ENCODE measurements around the gene PPP6R3. TPM values are rescaled to one million over a fixed set of nuclear protein-coding genes. Genes with fewer than 3 reads are reported as not detected.

The PPP6R3 gene
- total and polyA plus RNA-seq, 2 experiments from 2014 or later, result 31.5 to 108 TPM

DNA sequence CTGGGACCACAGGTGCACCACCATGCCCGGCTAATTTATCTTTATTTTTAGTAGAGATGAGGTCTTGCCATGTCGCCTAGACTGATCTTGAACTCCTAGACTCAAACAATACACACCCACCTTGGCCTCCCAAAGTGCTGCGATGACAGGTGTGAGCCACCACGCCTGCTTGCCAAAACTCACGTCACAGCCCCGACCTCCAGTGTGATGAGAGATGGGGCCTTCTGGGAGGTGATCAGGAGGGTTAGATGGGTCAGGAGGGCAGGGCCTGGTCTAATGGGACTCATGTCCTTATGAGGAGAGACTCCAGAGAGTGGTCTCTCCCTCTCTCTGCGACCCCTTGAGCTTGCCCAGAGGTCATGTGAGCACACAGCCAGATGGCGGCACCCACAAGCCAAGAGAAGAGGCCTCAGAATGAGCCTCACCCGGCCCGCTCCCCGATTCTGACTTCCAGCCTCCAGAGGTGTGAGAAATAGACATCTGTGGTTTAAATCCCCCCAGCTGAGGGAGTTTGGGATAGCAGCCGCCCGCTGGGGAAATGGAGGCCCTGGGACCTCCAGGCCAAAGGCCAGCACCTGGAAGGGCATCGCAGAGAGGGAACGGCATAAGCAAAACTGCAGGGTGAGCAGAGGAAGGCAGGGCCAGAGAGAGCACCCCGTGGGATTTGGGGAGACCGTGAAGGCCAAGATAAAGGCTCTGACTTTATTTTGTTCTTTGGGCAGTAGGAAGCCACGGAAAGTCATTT lies 199.7 kb downstream of the PPP6R3 start:
- Histone ChIP-seq H3K9me2 (replicated peaks; ENCODE audit: insufficient read depth) (no peaks in the 10 kb centered on the region), H3K9me3 (ENCODE audit: low read depth) (no peaks in the 10 kb centered on the region), H3K4me3 (no peak overlapping the region), H2AFZ (no peak overlapping the region), H3K36me3 (replicated peaks; ENCODE audit: insufficient read depth, low read depth) (no peaks in the 10 kb centered on the region), H3K27me3 (no peaks in the 10 kb centered on the region), H3K79me2 (no peaks in the 10 kb centered on the region), H4K20me1 (ENCODE audit: insufficient read depth, poor library complexity, severe bottlenecking) (no peaks in the 10 kb centered on the region), H3K4me1 (ENCODE audit: insufficient read depth) (peaks cover 9% of the 10 kb centered on the region), H3K4me2 (no peak overlapping the region), H3K27ac (no peak overlapping the region)
- TF ChIP-seq EZH2 (IDR thresholded peaks at IDR 0.05; ENCODE audit: borderline replicate concordance), result no peak
- TF ChIP-seq, protein P1, sequence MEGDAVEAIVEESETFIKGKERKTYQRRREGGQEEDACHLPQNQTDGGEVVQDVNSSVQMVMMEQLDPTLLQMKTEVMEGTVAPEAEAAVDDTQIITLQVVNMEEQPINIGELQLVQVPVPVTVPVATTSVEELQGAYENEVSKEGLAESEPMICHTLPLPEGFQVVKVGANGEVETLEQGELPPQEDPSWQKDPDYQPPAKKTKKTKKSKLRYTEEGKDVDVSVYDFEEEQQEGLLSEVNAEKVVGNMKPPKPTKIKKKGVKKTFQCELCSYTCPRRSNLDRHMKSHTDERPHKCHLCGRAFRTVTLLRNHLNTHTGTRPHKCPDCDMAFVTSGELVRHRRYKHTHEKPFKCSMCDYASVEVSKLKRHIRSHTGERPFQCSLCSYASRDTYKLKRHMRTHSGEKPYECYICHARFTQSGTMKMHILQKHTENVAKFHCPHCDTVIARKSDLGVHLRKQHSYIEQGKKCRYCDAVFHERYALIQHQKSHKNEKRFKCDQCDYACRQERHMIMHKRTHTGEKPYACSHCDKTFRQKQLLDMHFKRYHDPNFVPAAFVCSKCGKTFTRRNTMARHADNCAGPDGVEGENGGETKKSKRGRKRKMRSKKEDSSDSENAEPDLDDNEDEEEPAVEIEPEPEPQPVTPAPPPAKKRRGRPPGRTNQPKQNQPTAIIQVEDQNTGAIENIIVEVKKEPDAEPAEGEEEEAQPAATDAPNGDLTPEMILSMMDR (IDR thresholded peaks at IDR 0.05; ENCODE audit: poor library complexity), result no peak
- no peak for TF ChIP-seq EZH2phosphoT487 (IDR thresholded peaks at IDR 0.05; ENCODE audit: low read depth, severe bottlenecking, unreplicated experiment)
- 91% methylated on average over 18 of the region's 18 CpGs for WGBS (ENCODE audit: low lambda C conversion rate, missing lambda C conversion rate)
- DNase-seq (ENCODE audit: low spot score), result no peak

DNA sequence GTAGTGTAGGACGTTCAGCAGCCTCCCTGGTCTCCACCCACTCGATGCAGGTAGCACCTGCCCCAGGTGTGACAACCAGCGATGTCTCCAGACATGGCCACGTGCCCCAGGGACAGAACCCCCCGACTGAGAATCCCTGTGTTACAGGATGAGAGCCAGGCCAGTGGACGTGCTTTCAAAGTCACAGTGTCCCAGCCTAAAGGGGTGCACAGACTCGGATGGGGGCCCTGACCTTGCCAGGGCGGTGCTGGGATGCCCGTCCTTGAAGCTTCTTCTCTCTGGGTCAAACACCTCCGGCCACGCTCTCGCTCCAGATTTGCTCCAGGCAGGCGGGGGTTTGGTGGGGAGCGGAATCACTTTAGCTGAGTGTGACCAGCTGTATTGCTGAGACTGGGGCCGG lies 200.5 kb downstream of the PPP6R3 start:
- H4K20me1 ChIP-seq (ENCODE audit: insufficient read depth, poor library complexity, severe bottlenecking), result no peaks in the 10 kb centered on the region
- WGBS (ENCODE audit: low lambda C conversion rate, missing lambda C conversion rate), result 86% methylated on average over 15 of the region's 15 CpGs

DNA sequence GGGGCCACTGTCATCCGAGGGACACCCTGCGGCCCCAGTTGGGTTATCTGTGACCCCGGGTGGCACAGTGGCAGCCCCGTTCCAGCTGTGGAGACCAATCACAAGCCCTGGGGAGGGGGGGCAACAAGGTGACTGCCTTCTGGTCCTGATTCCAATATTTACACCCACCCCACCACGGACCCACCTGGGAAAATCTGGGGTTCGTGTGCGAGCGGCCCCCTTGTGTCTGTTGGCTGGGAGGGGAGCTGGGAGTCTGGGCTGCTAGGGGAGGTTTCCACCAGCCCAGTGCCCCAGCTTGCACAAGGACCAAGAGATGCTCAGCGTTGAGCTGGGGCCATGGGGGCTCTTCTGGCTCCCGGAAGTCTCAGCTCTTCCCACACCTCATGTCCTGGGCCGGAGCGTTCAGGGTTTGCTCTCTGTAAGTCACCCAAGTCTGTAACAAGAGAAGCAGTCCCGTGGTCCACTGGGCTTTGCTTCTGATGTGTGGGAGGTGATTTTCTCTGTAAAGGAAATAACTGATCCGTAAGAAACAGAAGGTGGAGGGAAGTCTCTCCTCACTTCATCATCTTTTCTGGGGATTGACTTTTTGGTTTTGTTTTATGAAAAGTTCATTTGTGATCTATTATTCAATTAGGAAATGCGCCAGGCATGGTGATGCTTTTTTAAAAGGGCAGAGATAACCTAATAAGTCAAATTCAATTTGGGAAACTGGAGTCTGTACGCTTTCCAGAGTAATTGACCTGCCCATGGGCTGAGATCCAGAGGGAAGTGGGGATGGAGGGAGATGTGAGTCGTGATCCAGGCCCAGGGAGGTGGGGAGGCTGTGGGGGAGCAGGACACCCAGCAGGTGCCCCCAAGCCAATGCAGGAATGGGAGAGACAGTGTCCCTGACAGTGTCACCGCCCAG lies 201.4 kb downstream of the PPP6R3 start:
- Histone ChIP-seq H4K20me1 (ENCODE audit: insufficient read depth, poor library complexity, severe bottlenecking) (no peaks in the 10 kb centered on the region), H3K4me2 (no peak overlapping the region), H3K9me2 (replicated peaks; ENCODE audit: insufficient read depth) (no peaks in the 10 kb centered on the region), H3K36me3 (replicated peaks; ENCODE audit: insufficient read depth, low read depth) (no peaks in the 10 kb centered on the region), H3K79me2 (no peaks in the 10 kb centered on the region), H2AFZ (no peak overlapping the region), H3K4me3 (no peak overlapping the region), H3K9me3 (ENCODE audit: low read depth) (no peaks in the 10 kb centered on the region), H3K4me1 (ENCODE audit: insufficient read depth) (peaks cover 9% of the 10 kb centered on the region), H3K27ac (no peak overlapping the region), H3K27me3 (no peaks in the 10 kb centered on the region)
- TF ChIP-seq EZH2 (IDR thresholded peaks at IDR 0.05; ENCODE audit: borderline replicate concordance) (no peak), EZH2phosphoT487 (IDR thresholded peaks at IDR 0.05; ENCODE audit: low read depth, severe bottlenecking, unreplicated experiment) (no peak)
- TF ChIP-seq, protein P1 (IDR thresholded peaks at IDR 0.05; ENCODE audit: poor library complexity), result no peak
- 71% methylated on average over 18 of the region's 18 CpGs for WGBS (ENCODE audit: low lambda C conversion rate, missing lambda C conversion rate)
- no peak for DNase-seq (ENCODE audit: low spot score)

More for the DNA sequence above, 200.5 kb downstream of the PPP6R3 start:
- Histone ChIP-seq H3K9me3 (ENCODE audit: low read depth) (no peaks in the 10 kb centered on the region), H3K36me3 (replicated peaks; ENCODE audit: insufficient read depth, low read depth) (no peaks in the 10 kb centered on the region), H3K4me1 (ENCODE audit: insufficient read depth) (peaks cover 9% of the 10 kb centered on the region), H3K9me2 (replicated peaks; ENCODE audit: insufficient read depth) (no peaks in the 10 kb centered on the region), H3K27me3 (no peaks in the 10 kb centered on the region), H3K4me2 (no peak overlapping the region), H2AFZ (no peak overlapping the region), H3K27ac (no peak overlapping the region), H3K79me2 (no peaks in the 10 kb centered on the region), H3K4me3 (no peak overlapping the region)
- DNase-seq (ENCODE audit: low spot score), result no peak
- TF ChIP-seq EZH2phosphoT487 (IDR thresholded peaks at IDR 0.05; ENCODE audit: low read depth, severe bottlenecking, unreplicated experiment) (no peak), EZH2 (IDR thresholded peaks at IDR 0.05; ENCODE audit: borderline replicate concordance) (no peak)
- TF ChIP-seq, protein P1 (IDR thresholded peaks at IDR 0.05; ENCODE audit: poor library complexity), result no peak
